HepG2 (cell line): ENCODE results near the gene AP5Z1. TPM values are rescaled to one million over a fixed set of nuclear protein-coding genes. Genes with fewer than 3 reads are reported as not detected.

Experiments used
- CBFB ChIP-seq: sonication (generic); formaldehyde crosslinking; IDR thresholded peaks from 2 replicates; pipeline ENCODE4 v1.4.0; 2020; ENCODE audit warnings: missing genetic modification reagents
- DMAP1 ChIP-seq: IDR thresholded peaks from 2 replicates; pipeline ENCODE4 v1.6.1; 2016
- FOSL2 ChIP-seq: sonication (generic); formaldehyde crosslinking; IDR thresholded peaks from 2 replicates; pipeline ENCODE4 v1.4.0; 2020; ENCODE audit warnings: missing genetic modification reagents
- FOXA3 ChIP-seq: IDR thresholded peaks from 2 replicates; pipeline ENCODE4 v1.6.1; 2016; ENCODE audit warnings: missing genetic modification reagents, missing compliant biosample characterization
- JUN ChIP-seq: sonication (generic); formaldehyde crosslinking; IDR thresholded peaks from 2 replicates; pipeline ENCODE4 v1.4.0; 2020; ENCODE audit warnings: mild to moderate bottlenecking, missing genetic modification reagents
- KDM5B ChIP-seq: sonication (generic); formaldehyde crosslinking; IDR thresholded peaks from 2 replicates; pipeline ENCODE4 v1.4.0; 2020; ENCODE audit warnings: missing genetic modification reagents, mild to moderate bottlenecking, borderline replicate concordance
- RBM22 ChIP-seq: fragments of 200-400 bp; formaldehyde crosslinking; optimal IDR thresholded peaks from 2 replicates; pipeline ENCODE3; 2017; ENCODE audit warnings: mild to moderate bottlenecking, low read length, moderate library complexity
- SOX6 ChIP-seq, 2 experiments: fragments of 450-650 bp in 1 of 2; sonication (generic) in 1 of 2; formaldehyde crosslinking in 1 of 2; IDR thresholded peaks; 2 replicates each; pipeline versions ENCODE4 v1.4.0 to v1.6.1; 2017 to 2020; ENCODE audit warnings: antibody characterized with exemption in 1 of 2, mild to moderate bottlenecking in 1 of 2, missing genetic modification reagents in 1 of 2
- SRSF4 ChIP-seq: fragments of 200-400 bp; formaldehyde crosslinking; IDR thresholded peaks from one replicate; pipeline ENCODE4 v1.6.1; 2018; ENCODE audit warnings: mild to moderate bottlenecking, low read depth, low read length, moderate library complexity; ENCODE audit not compliant: poor library complexity, severe bottlenecking
- ZFP82 ChIP-seq: sonication (generic); formaldehyde crosslinking; IDR thresholded peaks from 2 replicates; pipeline ENCODE4 v1.5.1; 2020; ENCODE audit warnings: mild to moderate bottlenecking, missing genetic modification reagents, borderline replicate concordance
- ZHX1 ChIP-seq: sonication (generic); formaldehyde crosslinking; IDR thresholded peaks from 2 replicates; pipeline ENCODE4 v1.8.1; 2022; ENCODE audit warnings: low read depth, mild to moderate bottlenecking, missing genetic modification reagents
- ZMYM2 ChIP-seq: sonication (generic); formaldehyde crosslinking; IDR thresholded peaks from 2 replicates; pipeline ENCODE4 v1.8.0; 2022; ENCODE audit warnings: mild to moderate bottlenecking, missing genetic modification reagents
- ZNF124 ChIP-seq: sonication (generic); formaldehyde crosslinking; IDR thresholded peaks from 2 replicates; pipeline ENCODE4 v1.4.0; 2020; ENCODE audit warnings: missing genetic modification reagents
- ZNF556 ChIP-seq: sonication (generic); formaldehyde crosslinking; IDR thresholded peaks from 2 replicates; pipeline ENCODE4 v1.4.0; 2020; ENCODE audit warnings: mild to moderate bottlenecking, missing genetic modification reagents, borderline replicate concordance
- ZNF678 ChIP-seq: sonication (generic); formaldehyde crosslinking; IDR thresholded peaks from 2 replicates; pipeline ENCODE4 v1.4.0; 2020; ENCODE audit warnings: mild to moderate bottlenecking, missing genetic modification reagents
- ZNF772 ChIP-seq: sonication (generic); formaldehyde crosslinking; IDR thresholded peaks from 2 replicates; pipeline ENCODE4 v1.5.0; 2020; ENCODE audit warnings: mild to moderate bottlenecking, missing genetic modification reagents
- polyA plus RNA-seq, 8 experiments: library from polyadenylated mRNA; depleted of rRNA in 3 of 8; stranded (reverse) in 7 of 8; unstranded in 1 of 8; fragments of >200 nt; fragmentation: Illumina TruSeq in 4 of 8; extraction: Trizol in 4 of 8; gene quantifications; 2 replicates each; pipeline versions ENCODE4 v1.2.1 to v1.2.3, GENCODE V29; 2011 to 2016; ENCODE audit warnings: low read depth in 4 of 8, missing spikeins in 1 of 8, mixed read lengths in 1 of 8; ENCODE audit not compliant: insufficient read depth in 1 of 8
- total RNA-seq, 5 experiments: library from RNA; depleted of rRNA; stranded (reverse); fragments of >200 nt; fragmentation: Illumina TruSeq; extraction: Trizol; gene quantifications; 2 replicates each; pipeline ENCODE4 v1.2.3, GENCODE V29; 2016; ENCODE audit warnings: low read depth in 1 of 5
- TF ChIP-seq, protein P1 (sequence below): IDR thresholded peaks from 2 replicates; pipeline ENCODE4 v1.6.1; 2012; ENCODE audit warnings: low read length, improper control_type of control experiment
- TF ChIP-seq, protein P2 (sequence below): sonication (generic); formaldehyde crosslinking; IDR thresholded peaks from 2 replicates; pipeline ENCODE4 v1.4.0; 2020; ENCODE audit warnings: missing genetic modification reagents, borderline replicate concordance

Gene AP5Z1
- total and polyA plus RNA-seq, 2 of the 13 experiments (the other 11 are each of a cell fraction or from before 2014, with no cell fraction given) = 9.3 to 15.1 TPM

DNA sequence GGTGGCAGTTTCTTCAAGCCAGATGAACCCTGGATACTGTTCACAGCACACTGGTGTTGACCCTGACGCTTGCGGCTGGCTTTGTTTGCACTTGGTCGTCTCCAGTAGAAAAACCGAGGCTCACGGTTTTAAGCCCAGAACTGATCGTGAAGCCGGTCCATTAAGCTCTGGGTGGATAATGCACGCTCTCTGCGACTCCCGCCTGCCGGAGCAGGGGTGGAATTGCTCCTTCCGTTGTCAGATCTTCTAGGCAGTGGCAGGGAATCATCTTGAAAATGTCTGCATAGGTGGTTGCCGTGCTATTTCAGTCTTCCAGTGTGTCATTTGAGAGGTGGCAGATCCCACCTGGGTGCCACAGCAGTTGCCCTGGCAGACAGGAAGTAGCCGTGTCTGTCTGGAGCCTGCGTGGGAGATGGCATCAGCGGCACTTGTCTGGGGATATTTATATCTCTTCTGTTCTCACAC, 35.9 kb upstream of the AP5Z1 start (continued):
- TF ChIP-seq, protein P1, sequence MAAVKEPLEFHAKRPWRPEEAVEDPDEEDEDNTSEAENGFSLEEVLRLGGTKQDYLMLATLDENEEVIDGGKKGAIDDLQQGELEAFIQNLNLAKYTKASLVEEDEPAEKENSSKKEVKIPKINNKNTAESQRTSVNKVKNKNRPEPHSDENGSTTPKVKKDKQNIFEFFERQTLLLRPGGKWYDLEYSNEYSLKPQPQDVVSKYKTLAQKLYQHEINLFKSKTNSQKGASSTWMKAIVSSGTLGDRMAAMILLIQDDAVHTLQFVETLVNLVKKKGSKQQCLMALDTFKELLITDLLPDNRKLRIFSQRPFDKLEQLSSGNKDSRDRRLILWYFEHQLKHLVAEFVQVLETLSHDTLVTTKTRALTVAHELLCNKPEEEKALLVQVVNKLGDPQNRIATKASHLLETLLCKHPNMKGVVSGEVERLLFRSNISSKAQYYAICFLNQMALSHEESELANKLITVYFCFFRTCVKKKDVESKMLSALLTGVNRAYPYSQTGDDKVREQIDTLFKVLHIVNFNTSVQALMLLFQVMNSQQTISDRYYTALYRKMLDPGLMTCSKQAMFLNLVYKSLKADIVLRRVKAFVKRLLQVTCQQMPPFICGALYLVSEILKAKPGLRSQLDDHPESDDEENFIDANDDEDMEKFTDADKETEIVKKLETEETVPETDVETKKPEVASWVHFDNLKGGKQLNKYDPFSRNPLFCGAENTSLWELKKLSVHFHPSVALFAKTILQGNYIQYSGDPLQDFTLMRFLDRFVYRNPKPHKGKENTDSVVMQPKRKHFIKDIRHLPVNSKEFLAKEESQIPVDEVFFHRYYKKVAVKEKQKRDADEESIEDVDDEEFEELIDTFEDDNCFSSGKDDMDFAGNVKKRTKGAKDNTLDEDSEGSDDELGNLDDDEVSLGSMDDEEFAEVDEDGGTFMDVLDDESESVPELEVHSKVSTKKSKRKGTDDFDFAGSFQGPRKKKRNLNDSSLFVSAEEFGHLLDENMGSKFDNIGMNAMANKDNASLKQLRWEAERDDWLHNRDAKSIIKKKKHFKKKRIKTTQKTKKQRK = no peak
- TF ChIP-seq RBM22 = peak; percentile 65
- no peak for TF ChIP-seq SOX6 (IDR thresholded peaks at IDR 0.05)
- TF ChIP-seq SOX6 (CRISPR knock-in tag; IDR thresholded peaks at IDR 0.05) = peak; percentile 49
- no peak for TF ChIP-seq SRSF4
- no peak for TF ChIP-seq ZFP82 (CRISPR knock-in tag)
- TF ChIP-seq CBFB (CRISPR knock-in tag) = no peak
- TF ChIP-seq ZNF556 (CRISPR knock-in tag) = 0 out of 2 replicates have a peak, but pooled peaks have one; percentile 28
- 0 out of 2 replicates have a peak, but pooled peaks have one; percentile 21 for TF ChIP-seq ZNF124 (CRISPR knock-in tag)
- no peak for TF ChIP-seq ZNF678
- TF ChIP-seq JUN (CRISPR knock-in tag) = no peak
- no peak for TF ChIP-seq ZNF772 (CRISPR knock-in tag)
- no peak; the same call in 1 of the 2 replicates for TF ChIP-seq DMAP1
- TF ChIP-seq, protein P2, sequence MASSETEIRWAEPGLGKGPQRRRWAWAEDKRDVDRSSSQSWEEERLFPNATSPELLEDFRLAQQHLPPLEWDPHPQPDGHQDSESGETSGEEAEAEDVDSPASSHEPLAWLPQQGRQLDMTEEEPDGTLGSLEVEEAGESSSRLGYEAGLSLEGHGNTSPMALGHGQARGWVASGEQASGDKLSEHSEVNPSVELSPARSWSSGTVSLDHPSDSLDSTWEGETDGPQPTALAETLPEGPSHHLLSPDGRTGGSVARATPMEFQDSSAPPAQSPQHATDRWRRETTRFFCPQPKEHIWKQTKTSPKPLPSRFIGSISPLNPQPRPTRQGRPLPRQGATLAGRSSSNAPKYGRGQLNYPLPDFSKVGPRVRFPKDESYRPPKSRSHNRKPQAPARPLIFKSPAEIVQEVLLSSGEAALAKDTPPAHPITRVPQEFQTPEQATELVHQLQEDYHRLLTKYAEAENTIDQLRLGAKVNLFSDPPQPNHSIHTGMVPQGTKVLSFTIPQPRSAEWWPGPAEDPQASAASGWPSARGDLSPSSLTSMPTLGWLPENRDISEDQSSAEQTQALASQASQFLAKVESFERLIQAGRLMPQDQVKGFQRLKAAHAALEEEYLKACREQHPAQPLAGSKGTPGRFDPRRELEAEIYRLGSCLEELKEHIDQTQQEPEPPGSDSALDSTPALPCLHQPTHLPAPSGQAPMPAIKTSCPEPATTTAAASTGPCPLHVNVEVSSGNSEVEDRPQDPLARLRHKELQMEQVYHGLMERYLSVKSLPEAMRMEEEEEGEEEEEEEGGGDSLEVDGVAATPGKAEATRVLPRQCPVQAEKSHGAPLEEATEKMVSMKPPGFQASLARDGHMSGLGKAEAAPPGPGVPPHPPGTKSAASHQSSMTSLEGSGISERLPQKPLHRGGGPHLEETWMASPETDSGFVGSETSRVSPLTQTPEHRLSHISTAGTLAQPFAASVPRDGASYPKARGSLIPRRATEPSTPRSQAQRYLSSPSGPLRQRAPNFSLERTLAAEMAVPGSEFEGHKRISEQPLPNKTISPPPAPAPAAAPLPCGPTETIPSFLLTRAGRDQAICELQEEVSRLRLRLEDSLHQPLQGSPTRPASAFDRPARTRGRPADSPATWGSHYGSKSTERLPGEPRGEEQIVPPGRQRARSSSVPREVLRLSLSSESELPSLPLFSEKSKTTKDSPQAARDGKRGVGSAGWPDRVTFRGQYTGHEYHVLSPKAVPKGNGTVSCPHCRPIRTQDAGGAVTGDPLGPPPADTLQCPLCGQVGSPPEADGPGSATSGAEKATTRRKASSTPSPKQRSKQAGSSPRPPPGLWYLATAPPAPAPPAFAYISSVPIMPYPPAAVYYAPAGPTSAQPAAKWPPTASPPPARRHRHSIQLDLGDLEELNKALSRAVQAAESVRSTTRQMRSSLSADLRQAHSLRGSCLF (CRISPR knock-in tag) = no peak
- no peak for TF ChIP-seq KDM5B (CRISPR knock-in tag)
- TF ChIP-seq FOSL2 (CRISPR knock-in tag) = no peak; the same call in 1 of the 2 replicates
- TF ChIP-seq ZMYM2 = no peak
- peak; percentile 52; the same call in 1 of the 2 replicates for TF ChIP-seq FOXA3 (CRISPR knock-in tag)
- TF ChIP-seq ZHX1 (CRISPR knock-in tag) = 0 out of 2 replicates have a peak, but pooled peaks have one; percentile 27
